IMR-90 (cell line): ENCODE measurements around the gene RETREG1. TPM values are rescaled to one million over a fixed set of nuclear protein-coding genes. Genes with fewer than 3 reads are reported as not detected.

Source experiments
- ATAC-seq: fragments of 200-7000 bp; cut with Tn5 transposase; 2 replicates; pipeline ENCODE4 v1.9.1; 2020; ENCODE audit warnings: low read depth, mild to moderate bottlenecking, moderate library complexity
- BruUV-seq: library from RNA; stranded (reverse); fragments of 400-500 nt; replicated peaks from 2 replicates; lab custom pipeline; 2021; lab: Mats Ljungman, UMichigan
- CTCF ChIA-PET: fragments of 300-600 bp; formaldehyde crosslinking; extraction: SDS; loops from one replicate; lab custom pipeline; 2021; ENCODE audit warnings: antibody characterized with exemption; lab: Yijun Ruan, JAX
- POLR2A ChIA-PET: fragments of 300-600 bp; sonication (Branson Sonifier 250); formaldehyde crosslinking; loops from one replicate; lab custom pipeline; 2022; ENCODE audit warnings: antibody characterized with exemption; ENCODE audit not compliant: unreplicated experiment; lab: Charles Lee
- DNase-seq: peaks from one replicate; pipeline ENCODE4 v3.0.0; 2013
- H2AFZ ChIP-seq: replicated peaks from 2 replicates; pipeline ENCODE3; 2013; ENCODE audit warnings: low read length, mild to moderate bottlenecking; ENCODE audit not compliant: poor library complexity
- H2AK5ac ChIP-seq: 2 replicates; pipeline ENCODE4 v1.6.1; 2013; ENCODE audit warnings: low read depth, low read length, inconsistent platforms
- H2AK9ac ChIP-seq: replicated peaks from 2 replicates; pipeline ENCODE3; 2013; ENCODE audit warnings: mild to moderate bottlenecking, low read depth, low read length, moderate library complexity; ENCODE audit not compliant: poor library complexity
- H2BK120ac ChIP-seq: 2 replicates; pipeline ENCODE4 v1.6.1; 2013; ENCODE audit warnings: low read depth, low read length, inconsistent platforms
- H2BK15ac ChIP-seq: 3 replicates; pipeline ENCODE4 v1.6.1; 2013; ENCODE audit warnings: low read depth, low read length, inconsistent platforms
- H2BK20ac ChIP-seq: 2 replicates; pipeline ENCODE4 v1.6.1; 2013; ENCODE audit warnings: low read depth, mild to moderate bottlenecking, inconsistent platforms, low read length, moderate library complexity
- H2BK5ac ChIP-seq: 2 replicates; pipeline ENCODE4 v1.6.1; 2013; ENCODE audit warnings: mild to moderate bottlenecking, low read depth, low read length, inconsistent platforms; ENCODE audit not compliant: poor library complexity, severe bottlenecking
- H3K14ac ChIP-seq: replicated peaks from 2 replicates; pipeline ENCODE4 v1.6.1; 2013; ENCODE audit warnings: low read depth, low read length, inconsistent platforms
- H3K18ac ChIP-seq: 2 replicates; pipeline ENCODE4 v1.6.1; 2013; ENCODE audit warnings: low read depth, low read length, control low read depth
- H3K23ac ChIP-seq: 2 replicates; pipeline ENCODE4 v1.6.1; 2013; ENCODE audit warnings: low read depth, low read length, inconsistent platforms
- H3K27ac ChIP-seq: 2 replicates; pipeline ENCODE4 v1.5.1; 2013; ENCODE audit warnings: mild to moderate bottlenecking, control low read depth, low read length; ENCODE audit not compliant: insufficient read depth
- H3K27me3 ChIP-seq: 2 replicates; pipeline ENCODE4 v1.6.1; 2013; ENCODE audit warnings: low read length; ENCODE audit not compliant: control insufficient read depth, insufficient read depth
- H3K36me3 ChIP-seq: 2 replicates; pipeline ENCODE4 v1.6.1; 2013; ENCODE audit warnings: low read length, mixed read lengths; ENCODE audit not compliant: control insufficient read depth, insufficient read depth
- H3K4ac ChIP-seq: 2 replicates; pipeline ENCODE4 v1.6.1; 2013; ENCODE audit warnings: low read depth, low read length, inconsistent platforms
- H3K4me1 ChIP-seq: 2 replicates; pipeline ENCODE4 v1.6.1; 2013; ENCODE audit warnings: low read length, mixed read lengths; ENCODE audit not compliant: control insufficient read depth, insufficient read depth
- H3K4me2 ChIP-seq: 2 replicates; pipeline ENCODE4 v1.6.1; 2013; ENCODE audit warnings: low read depth, mild to moderate bottlenecking, control low read depth, low read length, moderate library complexity
- H3K4me3 ChIP-seq: 2 replicates; pipeline ENCODE4 v1.5.1; 2013; ENCODE audit warnings: low read depth, mild to moderate bottlenecking, control low read depth, low read length, moderate library complexity; ENCODE audit not compliant: insufficient read depth
- H3K56ac ChIP-seq: 2 replicates; pipeline ENCODE4 v1.6.1; 2013; ENCODE audit warnings: low read length, inconsistent platforms; ENCODE audit not compliant: insufficient read depth; ENCODE audit errors: extremely low read depth
- H3K79me1 ChIP-seq, 2 experiments: 2 replicates each; pipeline ENCODE4 v1.6.1; 2013; ENCODE audit warnings: low read length in 2 of 2, inconsistent platforms in 1 of 2, low read depth in 1 of 2
- H3K9ac ChIP-seq: 2 replicates; pipeline ENCODE4 v1.6.1; 2013; ENCODE audit warnings: low read depth, low read length, control low read depth
- H3K9me1 ChIP-seq: 2 replicates; pipeline ENCODE4 v1.6.1; 2013; ENCODE audit warnings: low read length, inconsistent platforms; ENCODE audit not compliant: insufficient read depth
- H3K9me3 ChIP-seq: 2 replicates; pipeline ENCODE4 v1.6.1; 2013; ENCODE audit warnings: low read length; ENCODE audit not compliant: control insufficient read depth, insufficient read depth
- H4K20me1 ChIP-seq: 2 replicates; pipeline ENCODE4 v1.6.1; 2013; ENCODE audit warnings: low read length, inconsistent platforms; ENCODE audit not compliant: insufficient read depth
- H4K5ac ChIP-seq: 2 replicates; pipeline ENCODE4 v1.6.1; 2013; ENCODE audit warnings: mild to moderate bottlenecking, low read depth, low read length, control low read depth
- H4K8ac ChIP-seq, 2 experiments: 2 replicates each; pipeline ENCODE4 v1.6.1; 2013; ENCODE audit warnings: low read depth in 2 of 2, low read length in 2 of 2, control low read depth in 1 of 2, inconsistent platforms in 1 of 2
- H4K91ac ChIP-seq: 2 replicates; pipeline ENCODE4 v1.6.1; 2013; ENCODE audit warnings: low read depth, low read length, inconsistent platforms; ENCODE audit not compliant: insufficient read depth
- POLR2A ChIP-seq: IDR thresholded peaks from 2 replicates; pipeline ENCODE4 v1.6.1; 2012; ENCODE audit warnings: mild to moderate bottlenecking, low read depth, low read length
- RCOR1 ChIP-seq: IDR thresholded peaks from 2 replicates; pipeline ENCODE4 v1.6.1; 2012; ENCODE audit warnings: mild to moderate bottlenecking, low read length, improper control_type of control experiment; ENCODE audit not compliant: insufficient replicate concordance
- WGBS, 2 experiments: methylation state at CpG; one replicate each; pipeline versions ENCODE4 v1.1.5 to v1.1.7; 2013; ENCODE audit warnings: missing lambda C conversion rate in 2 of 2; ENCODE audit not compliant: insufficient read length in 1 of 2; ENCODE audit errors: extremely low coverage in 2 of 2; 5-methylcytosine and 5-hydroxymethylcytosine counted together
- dilution Hi-C: fragments of 300-500 bp; cut with HindIII; formaldehyde crosslinking; loops from one replicate; pipeline ENCODE4 v1.14.3; 2018; ENCODE audit warnings: low sequenced_read_pairs; ENCODE audit not compliant: unreplicated experiment
- in situ Hi-C: fragments of 300-500 bp; cut with MboI; formaldehyde crosslinking; loops from 3 replicates; pipeline ENCODE4 v1.14.3; 2019; ENCODE audit warnings: low sequenced_read_pairs, inconsistent platforms, mixed read lengths
- intact Hi-C: fragments of 100-400 bp; cut with micrococcal nuclease; formaldehyde crosslinking; loops from 2 replicates; pipeline ENCODE4 v1.10.0; 2022
- polyA plus RNA-seq, 3 experiments: library from polyadenylated mRNA; depleted of rRNA; stranded (reverse); fragments of >200 nt; gene quantifications; 2 replicates each; pipeline ENCODE4 v1.2.3, GENCODE V29; 2012; ENCODE audit warnings: low replicate concordance in 1 of 3
- total RNA-seq: library from RNA; depleted of rRNA; stranded (reverse); fragments of >200 nt; gene quantifications from 2 replicates; pipeline ENCODE4 v1.2.3, GENCODE V29; 2012
- TF ChIP-seq, protein P1 (sequence below): fragments of 150-350 bp; IDR thresholded peaks from 2 replicates; pipeline ENCODE4 v1.6.1; 2017; ENCODE audit warnings: mild to moderate bottlenecking, antibody characterized with exemption, low read length, low read depth

RETREG1 gene
- total and polyA plus RNA-seq, 2 of the 4 experiments (the other 2 are of a cell fraction), result not detected

DNA sequence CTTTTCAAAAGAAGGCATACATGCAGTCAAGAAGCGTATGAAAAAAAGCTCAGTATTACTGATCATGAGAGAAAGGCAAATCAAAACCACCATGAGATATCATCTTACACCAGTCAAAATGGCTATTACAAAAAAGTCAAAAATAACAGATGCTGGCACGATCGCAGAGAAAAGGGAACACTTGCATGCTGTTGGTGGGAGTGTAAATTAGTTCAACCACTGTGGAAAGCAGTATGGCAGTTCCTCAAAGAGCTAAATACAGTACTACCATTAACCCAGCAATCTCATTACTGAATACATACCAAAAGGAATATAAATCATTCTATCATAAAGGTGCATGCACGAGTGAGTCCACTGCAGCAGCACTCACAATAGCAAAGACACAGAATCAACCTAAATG lies 24.5 kb downstream of the RETREG1 start:
- Histone ChIP-seq H3K56ac (no peak overlapping the region), H3K9me1 (no peaks in the 10 kb centered on the region), H3K36me3 (no peaks in the 10 kb centered on the region), H3K9ac (no peak overlapping the region), H3K27ac (no peak overlapping the region), H3K4me3 (no peak overlapping the region), H3K9me3 (no peaks in the 10 kb centered on the region; the same call in 1 of the 2 replicates), H3K4me2 (no peak overlapping the region), H3K18ac (no peak overlapping the region), H2AFZ (no peak overlapping the region), H3K23ac (no peak overlapping the region), H3K4me1 (no peaks in the 10 kb centered on the region), H3K14ac (no peak overlapping the region), H4K91ac (no peak overlapping the region), H2BK120ac (no peak overlapping the region), H3K79me1 (no peaks in the 10 kb centered on the region), H4K20me1 (no peaks in the 10 kb centered on the region), H3K4ac (no peak overlapping the region), H4K8ac (no peak overlapping the region), H4K5ac (no peak overlapping the region), H2BK15ac (no peak overlapping the region), H2BK5ac (no peak overlapping the region), H3K27me3 (peaks cover 15% of the 10 kb centered on the region), H2BK20ac (no peak overlapping the region), H2AK9ac (no peak overlapping the region), H2AK5ac (no peak overlapping the region)
- ATAC-seq (no peak), DNase-seq (no peak)
- no CpG with 5 or more reads among the region's 4 CpGs for WGBS, 2 experiments
- dilution Hi-C loops (no loop called here), intact Hi-C loops (no loop called here), in situ Hi-C loops (no loop called here)
- no TSS peak for BruUV-seq
- CTCF ChIA-PET, result interaction anchor here (1.1 kb wide), 1 partner anchor 13 kb away, joined by 4 read pairs; no protein-coding TSS in a partner anchor
- POLR2A ChIA-PET, result no interaction called here
- TF ChIP-seq RCOR1, result no peak
- TF ChIP-seq POLR2A, result no peak
- TF ChIP-seq, protein P1, sequence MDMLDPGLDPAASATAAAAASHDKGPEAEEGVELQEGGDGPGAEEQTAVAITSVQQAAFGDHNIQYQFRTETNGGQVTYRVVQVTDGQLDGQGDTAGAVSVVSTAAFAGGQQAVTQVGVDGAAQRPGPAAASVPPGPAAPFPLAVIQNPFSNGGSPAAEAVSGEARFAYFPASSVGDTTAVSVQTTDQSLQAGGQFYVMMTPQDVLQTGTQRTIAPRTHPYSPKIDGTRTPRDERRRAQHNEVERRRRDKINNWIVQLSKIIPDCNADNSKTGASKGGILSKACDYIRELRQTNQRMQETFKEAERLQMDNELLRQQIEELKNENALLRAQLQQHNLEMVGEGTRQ, result no peak
